Colonic mucosa (tissue), 4 donors: Measurements from ENCODE around the gene FOXP1. TPM values are rescaled to one million over a fixed set of nuclear protein-coding genes. Genes with fewer than 3 reads are reported as not detected.
A peak's percentile ranks its signal among the peaks of the same experiment; 100 is the strongest.

ENCODE experiments used
- DNase-seq: peaks from one replicate; pipeline ENCODE4 v3.0.0-alpha.2; 2020
- H3K27ac ChIP-seq: fragments of 200-600 bp; one replicate; pipeline ENCODE4 v1.8.0; 2021
- H3K27me3 ChIP-seq: fragments of 200-600 bp; one replicate; pipeline ENCODE4 v1.8.0; 2021
- H3K36me3 ChIP-seq: fragments of 200-600 bp; one replicate; pipeline ENCODE4 v1.8.0; 2021
- H3K4me1 ChIP-seq: fragments of 200-600 bp; one replicate; pipeline ENCODE4 v1.8.0; 2021; ENCODE audit warnings: mild to moderate bottlenecking
- H3K4me3 ChIP-seq: fragments of 200-600 bp; one replicate; pipeline ENCODE4 v1.8.0; 2021
- H3K9ac ChIP-seq, 2 donors: one replicate each; pipeline ENCODE4 v1.7.0; 2013; ENCODE audit warnings: control low read depth in 2 of 2, low read depth in 2 of 2, low read length in 2 of 2
- H3K9me3 ChIP-seq: fragments of 200-600 bp; one replicate; pipeline ENCODE4 v1.8.0; 2021
- CTCF ChIP-seq: fragments of 200-600 bp; IDR thresholded peaks from one replicate; pipeline ENCODE4 v1.8.0; 2022; ENCODE audit warnings: antibody characterized with exemption, mild to moderate bottlenecking
- intact Hi-C: fragments of 100-400 bp; cut with DNase I; formaldehyde crosslinking; loops from one replicate; pipeline ENCODE4 v1.14.1; 2022
- total RNA-seq, 2 donors: library from RNA; stranded (reverse); fragmentation: NEBNext Ultra II Directional in 1 of 2; extraction: Animal tissue kit (Norgen Biotek cat#: 25700) in 1 of 2; gene quantifications; one replicate each; pipeline ENCODE4 v1.2.1, GENCODE V29; 2021
- donor health status: healthy.
- donor health status: DM: no; HTN: no; CAD: no.
- donor health status: DM: no; HTN: no; CAD: no.

The FOXP1 gene
- total RNA-seq, 2 donors from 2014 or later: 127 to 128 TPM

- intact Hi-C loops: no loop called here
- no peaks in the 10 kb centered on the region for H3K27me3 ChIP-seq
- DNase-seq: no peak
- H3K4me1 ChIP-seq: no peaks in the 10 kb centered on the region
- no peak overlapping the region for H3K9ac ChIP-seq
- peak overlapping the region; percentile 12 for H3K27ac ChIP-seq
- no peak overlapping the region for H3K4me3 ChIP-seq
- H3K36me3 ChIP-seq: no peaks in the 10 kb centered on the region
- H3K9me3 ChIP-seq: no peaks in the 10 kb centered on the region
- no peak for TF ChIP-seq CTCF
Measured at GRCh38 chr3:71512544-71512943, 71.0 kb downstream of the FOXP1 start.

- Histone ChIP-seq H3K9ac (no peak overlapping the region), H3K9me3 (no peaks in the 10 kb centered on the region), H3K4me1 (no peaks in the 10 kb centered on the region), H3K27ac (peak overlapping the region; percentile 12), H3K4me3 (no peak overlapping the region), H3K27me3 (no peaks in the 10 kb centered on the region), H3K36me3 (no peaks in the 10 kb centered on the region)
- DNase-seq: peak; percentile 57
- intact Hi-C loops: no loop called here
- peak; percentile 15 for TF ChIP-seq CTCF
Measured at GRCh38 chr3:71512000-71512399, 71.5 kb downstream of the FOXP1 start.

- no peak for DNase-seq
- TF ChIP-seq CTCF: no peak
- Histone ChIP-seq H3K4me1 (no peaks in the 10 kb centered on the region), H3K4me3 (no peak overlapping the region), H3K9me3 (no peaks in the 10 kb centered on the region), H3K27me3 (no peaks in the 10 kb centered on the region), H3K9ac (no peak overlapping the region), H3K36me3 (no peaks in the 10 kb centered on the region), H3K27ac (no peak overlapping the region)
- intact Hi-C loops: no loop called here
Measured at GRCh38 chr3:71511446-71511845, 72.1 kb downstream of the FOXP1 start.

- Histone ChIP-seq H3K9me3 (no peaks in the 10 kb centered on the region), H3K27ac (no peak overlapping the region), H3K4me3 (no peak overlapping the region), H3K9ac (no peak overlapping the region), H3K36me3 (no peaks in the 10 kb centered on the region), H3K27me3 (no peaks in the 10 kb centered on the region), H3K4me1 (no peaks in the 10 kb centered on the region)
- intact Hi-C loops: no loop called here
- TF ChIP-seq CTCF: no peak
- no peak for DNase-seq
Measured at GRCh38 chr3:71511037-71511436, 72.5 kb downstream of the FOXP1 start.

GRCh38 chr3:71510510-71510909 is 73.0 kb downstream of the FOXP1 start:
- intact Hi-C loops: no loop called here
- no peak overlapping the region for H3K27ac ChIP-seq

More at GRCh38 chr3:71510510-71510909, 73.0 kb downstream of the FOXP1 start:
- Histone ChIP-seq H3K36me3 (no peaks in the 10 kb centered on the region), H3K27me3 (no peaks in the 10 kb centered on the region), H3K4me3 (no peak overlapping the region), H3K4me1 (no peaks in the 10 kb centered on the region), H3K9ac (no peak overlapping the region), H3K9me3 (no peaks in the 10 kb centered on the region)
- DNase-seq: no peak
- TF ChIP-seq CTCF: no peak
